Mesothelial cell of epicardium (in vitro differentiated cells): Measurements from ENCODE around the gene SLC25A45. TPM values are rescaled to one million over a fixed set of nuclear protein-coding genes. Genes with fewer than 3 reads are reported as not detected.

Experiments
- DNase-seq, 2 experiments: peaks; one replicate each; pipeline ENCODE4 v3.0.0; 2021; ENCODE audit warnings: low spot score in 2 of 2; ENCODE audit not compliant: unreplicated experiment in 2 of 2
- H3K27ac Mint-ChIP-seq: 2 replicates; pipeline ENCODE4 v1.8.0; 2021; ENCODE audit warnings: mixed read lengths
- H3K27me3 Mint-ChIP-seq: 2 replicates; pipeline ENCODE4 v1.8.0; 2021; ENCODE audit warnings: low read depth, mixed read lengths
- H3K36me3 Mint-ChIP-seq: 2 replicates; pipeline ENCODE4 v1.8.0; 2021; ENCODE audit warnings: mixed read lengths
- H3K4me1 Mint-ChIP-seq: 2 replicates; pipeline ENCODE4 v1.8.0; 2021; ENCODE audit warnings: mixed read lengths
- H3K4me3 Mint-ChIP-seq: 2 replicates; pipeline ENCODE4 v1.8.0; 2021; ENCODE audit warnings: mild to moderate bottlenecking, moderate library complexity, mixed read lengths
- H3K9me3 Mint-ChIP-seq: 2 replicates; pipeline ENCODE4 v1.8.0; 2021; ENCODE audit warnings: mixed read lengths
- total RNA-seq: library from RNA; stranded (reverse); gene quantifications from 3 replicates; pipeline ENCODE4 v1.2.1, GENCODE V29; 2021
- TF ChIP-seq, protein P1 (sequence below): fragments of 200-600 bp; sonication (generic); IDR thresholded peaks from one replicate; pipeline ENCODE4 v1.5.0; 2021; ENCODE audit warnings: antibody characterized with exemption; ENCODE audit not compliant: unreplicated experiment

SLC25A45 gene
- total RNA-seq, 1 donor from 2014 or later: 4.7 TPM

DNA sequence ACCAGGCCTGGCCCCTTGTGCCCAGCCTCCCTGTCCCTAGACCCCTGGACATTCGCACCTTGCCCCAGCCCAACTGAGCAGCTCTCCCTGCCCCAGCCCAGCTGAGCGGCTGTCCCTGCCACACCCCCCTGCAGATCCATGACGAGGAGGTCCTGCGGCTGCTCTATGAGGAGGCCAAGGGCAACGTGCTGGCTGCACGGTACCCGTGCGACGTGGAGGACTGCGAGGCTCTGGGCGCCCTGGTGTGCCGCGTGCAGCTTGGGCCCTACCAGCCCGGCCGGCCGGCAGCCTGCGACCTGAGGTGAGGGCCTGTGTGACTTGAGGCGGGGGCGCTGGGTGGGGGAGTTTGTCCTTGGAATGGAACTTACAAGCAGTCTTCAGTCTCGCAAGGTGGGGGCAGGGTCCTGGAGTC is 11.7 kb upstream of the SLC25A45 start:
- no peak for DNase-seq
- peaks cover 31% of the 10 kb centered on the region for H3K4me1 Mint-ChIP-seq
- peaks cover 10% of the 10 kb centered on the region for H3K36me3 Mint-ChIP-seq
- TF ChIP-seq, protein P1, sequence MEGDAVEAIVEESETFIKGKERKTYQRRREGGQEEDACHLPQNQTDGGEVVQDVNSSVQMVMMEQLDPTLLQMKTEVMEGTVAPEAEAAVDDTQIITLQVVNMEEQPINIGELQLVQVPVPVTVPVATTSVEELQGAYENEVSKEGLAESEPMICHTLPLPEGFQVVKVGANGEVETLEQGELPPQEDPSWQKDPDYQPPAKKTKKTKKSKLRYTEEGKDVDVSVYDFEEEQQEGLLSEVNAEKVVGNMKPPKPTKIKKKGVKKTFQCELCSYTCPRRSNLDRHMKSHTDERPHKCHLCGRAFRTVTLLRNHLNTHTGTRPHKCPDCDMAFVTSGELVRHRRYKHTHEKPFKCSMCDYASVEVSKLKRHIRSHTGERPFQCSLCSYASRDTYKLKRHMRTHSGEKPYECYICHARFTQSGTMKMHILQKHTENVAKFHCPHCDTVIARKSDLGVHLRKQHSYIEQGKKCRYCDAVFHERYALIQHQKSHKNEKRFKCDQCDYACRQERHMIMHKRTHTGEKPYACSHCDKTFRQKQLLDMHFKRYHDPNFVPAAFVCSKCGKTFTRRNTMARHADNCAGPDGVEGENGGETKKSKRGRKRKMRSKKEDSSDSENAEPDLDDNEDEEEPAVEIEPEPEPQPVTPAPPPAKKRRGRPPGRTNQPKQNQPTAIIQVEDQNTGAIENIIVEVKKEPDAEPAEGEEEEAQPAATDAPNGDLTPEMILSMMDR: no peak
- H3K27ac Mint-ChIP-seq: no peak overlapping the region
- H3K4me3 Mint-ChIP-seq: no peak overlapping the region
- no peaks in the 10 kb centered on the region for H3K9me3 Mint-ChIP-seq
- H3K27me3 Mint-ChIP-seq: no peaks in the 10 kb centered on the region

DNA sequence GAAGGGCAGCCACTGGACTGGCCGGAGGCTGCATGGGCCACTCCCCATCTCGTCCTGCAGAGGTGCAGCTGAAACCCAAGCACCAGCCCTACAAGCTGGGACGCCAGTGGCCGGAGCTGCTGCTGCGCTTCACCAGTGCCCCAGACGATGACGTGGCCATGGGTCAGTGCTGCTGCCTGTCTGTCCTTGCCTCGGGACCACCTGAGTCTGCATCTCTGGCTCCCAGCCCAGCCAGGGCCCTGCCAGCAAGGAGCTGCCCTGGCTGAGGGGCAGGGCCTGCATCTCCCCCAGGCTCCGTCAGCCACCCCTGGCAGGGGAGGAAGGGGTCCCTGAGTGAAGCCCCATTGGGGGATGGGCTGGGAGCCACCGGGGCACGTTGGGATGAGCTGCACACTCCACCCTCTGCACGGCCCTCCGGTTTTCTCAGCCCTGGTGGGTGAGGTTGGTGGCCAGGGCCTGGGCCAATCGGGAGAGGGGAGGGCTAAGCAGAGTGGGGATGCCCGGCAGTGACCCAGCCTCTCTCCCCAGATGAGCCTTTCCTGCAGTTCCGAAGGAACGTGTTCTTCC is 11.2 kb upstream of the SLC25A45 start:
- no peak overlapping the region for H3K27ac Mint-ChIP-seq
- no peaks in the 10 kb centered on the region for H3K9me3 Mint-ChIP-seq
- peaks cover 10% of the 10 kb centered on the region for H3K36me3 Mint-ChIP-seq
- TF ChIP-seq, protein P1: no peak
- DNase-seq: no peak
- H3K4me3 Mint-ChIP-seq: no peak overlapping the region
- no peaks in the 10 kb centered on the region for H3K27me3 Mint-ChIP-seq
- H3K4me1 Mint-ChIP-seq: peaks cover 36% of the 10 kb centered on the region

DNA sequence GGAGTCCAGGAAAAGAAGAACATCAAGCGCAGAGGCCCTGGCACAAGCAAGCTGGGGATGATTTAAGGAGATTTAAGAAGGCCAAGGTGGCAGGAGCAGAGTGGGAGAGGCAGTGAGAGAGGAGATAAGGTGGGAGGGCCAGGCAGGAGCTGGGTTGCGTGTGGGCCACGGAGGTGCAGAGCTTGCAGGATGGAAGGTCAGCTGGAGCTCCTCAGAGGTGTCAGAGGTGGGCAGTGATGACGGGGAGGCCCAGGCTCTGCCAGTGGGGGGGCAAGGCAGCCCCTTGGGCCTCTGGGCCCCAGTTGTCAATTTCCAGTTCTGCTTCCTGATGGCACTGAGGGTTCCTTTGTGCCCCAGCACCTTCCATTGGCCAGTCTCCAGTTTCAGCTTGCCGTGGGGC is 10.5 kb upstream of the SLC25A45 start:
- Mint-ChIP-seq H3K27me3 (no peaks in the 10 kb centered on the region), H3K36me3 (peaks cover 10% of the 10 kb centered on the region), H3K4me1 (peaks cover 39% of the 10 kb centered on the region), H3K4me3 (no peak overlapping the region), H3K9me3 (no peaks in the 10 kb centered on the region), H3K27ac (peak overlapping the region; percentile 12)
- no peak for DNase-seq
- TF ChIP-seq, protein P1: no peak

DNA sequence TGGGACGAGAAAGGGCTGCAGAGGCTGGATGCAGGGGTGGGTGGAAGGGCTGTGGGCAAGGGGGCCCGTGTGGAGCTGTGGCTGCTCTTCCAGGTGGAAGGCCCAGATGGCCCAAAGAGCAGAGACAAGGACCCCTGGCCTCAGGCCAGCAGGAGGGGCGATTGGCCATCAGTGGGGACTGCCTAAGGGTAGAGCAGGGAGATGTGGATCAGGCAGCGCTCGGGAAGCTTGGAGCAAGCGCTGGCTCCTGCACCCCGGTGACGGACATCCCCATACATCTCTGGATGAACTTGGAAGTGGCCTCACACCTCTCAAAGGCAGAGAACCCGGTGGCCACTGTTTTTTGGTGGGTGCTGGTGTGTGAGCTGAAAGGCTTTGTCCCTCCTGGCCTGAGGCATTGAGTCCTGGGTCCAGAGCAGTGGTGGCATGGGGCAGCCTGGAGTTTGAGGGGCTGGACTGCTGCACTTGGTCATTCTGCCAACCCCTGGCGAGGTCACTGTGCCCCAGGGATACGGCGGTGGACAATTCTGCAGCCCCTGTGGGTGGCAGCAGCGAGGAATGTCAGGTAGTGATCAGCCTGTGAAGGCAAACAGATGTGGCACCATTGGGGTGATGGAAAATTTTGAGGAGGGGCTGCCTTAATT is 9.9 kb upstream of the SLC25A45 start:
- TF ChIP-seq, protein P1: no peak
- no peak for DNase-seq
- Mint-ChIP-seq H3K27me3 (no peaks in the 10 kb centered on the region), H3K4me3 (no peak overlapping the region), H3K27ac (no peak overlapping the region), H3K36me3 (peaks cover 8% of the 10 kb centered on the region), H3K4me1 (peaks cover 39% of the 10 kb centered on the region), H3K9me3 (no peaks in the 10 kb centered on the region)

DNA sequence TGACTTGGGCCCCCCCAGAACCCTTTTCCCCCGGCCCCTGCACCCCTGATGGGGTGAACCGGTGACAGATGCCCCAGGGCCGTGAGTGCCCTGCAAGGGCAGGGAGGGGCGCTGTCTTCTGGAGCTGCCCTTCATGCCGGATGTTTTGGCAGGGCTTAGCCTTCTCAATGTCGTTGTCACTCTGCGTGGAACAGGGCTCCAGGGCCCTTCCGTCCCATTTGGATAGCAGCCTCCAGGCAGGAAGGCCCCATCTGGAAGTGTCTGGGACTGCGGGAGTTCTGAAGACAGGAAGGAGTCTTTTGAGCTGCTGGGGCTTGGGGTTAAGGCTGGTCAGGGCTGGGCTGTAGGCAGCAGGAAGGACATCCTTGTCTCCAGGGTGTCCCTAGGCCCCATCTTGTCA is 8.6 kb upstream of the SLC25A45 start:
- Mint-ChIP-seq H3K4me1 (peaks cover 45% of the 10 kb centered on the region), H3K9me3 (no peaks in the 10 kb centered on the region), H3K4me3 (peak overlapping the region; percentile 18), H3K27me3 (no peaks in the 10 kb centered on the region), H3K36me3 (peaks cover 5% of the 10 kb centered on the region), H3K27ac (peak overlapping the region; percentile 59)
- TF ChIP-seq, protein P1: no peak
- DNase-seq: no peak
